H9 (cell line): ENCODE measurements around the gene INPP5B. TPM values are rescaled to one million over a fixed set of nuclear protein-coding genes. Genes with fewer than 3 reads are reported as not detected.

ENCODE experiments used
- DNase-seq: peaks from one replicate; pipeline ENCODE4 v3.0.0-alpha.2; 2017
- H2AFZ ChIP-seq: one replicate; pipeline ENCODE4 v1.6.1; 2013; ENCODE audit warnings: mild to moderate bottlenecking, low read length, control low read depth, moderate library complexity
- H2AK5ac ChIP-seq: 2 replicates; pipeline ENCODE4 v1.6.1; 2013; ENCODE audit warnings: low read length, control low read depth, mixed read lengths; ENCODE audit not compliant: insufficient read length
- H2BK120ac ChIP-seq: one replicate; pipeline ENCODE4 v1.6.1; 2013; ENCODE audit warnings: low read depth, mild to moderate bottlenecking, low read length, control low read depth, inconsistent platforms; ENCODE audit not compliant: poor library complexity, severe bottlenecking
- H2BK12ac ChIP-seq: 2 replicates; pipeline ENCODE4 v1.6.1; 2013; ENCODE audit warnings: low read length, control low read depth, mixed read lengths, low read depth; ENCODE audit not compliant: insufficient read length
- H2BK15ac ChIP-seq: 2 replicates; pipeline ENCODE4 v1.6.1; 2013; ENCODE audit warnings: low read depth, low read length, control low read depth
- H2BK20ac ChIP-seq: one replicate; pipeline ENCODE4 v1.6.1; 2013; ENCODE audit warnings: low read depth, mild to moderate bottlenecking, low read length, control low read depth, inconsistent platforms; ENCODE audit not compliant: poor library complexity, severe bottlenecking
- H2BK5ac ChIP-seq: 2 replicates; pipeline ENCODE4 v1.6.1; 2013; ENCODE audit warnings: low read length, control low read depth, mixed read lengths; ENCODE audit not compliant: insufficient read length
- H3K14ac ChIP-seq: 2 replicates; pipeline ENCODE4 v1.6.1; 2013; ENCODE audit warnings: low read length, control low read depth; ENCODE audit not compliant: insufficient read depth
- H3K18ac ChIP-seq: 2 replicates; pipeline ENCODE4 v1.6.1; 2013; ENCODE audit warnings: low read depth, mild to moderate bottlenecking, mixed read lengths, low read length, control low read depth; ENCODE audit not compliant: insufficient read length
- H3K23ac ChIP-seq: 2 replicates; pipeline ENCODE4 v1.6.1; 2013; ENCODE audit warnings: low read length, control low read depth, mixed read lengths, low read depth; ENCODE audit not compliant: insufficient read length
- H3K23me2 ChIP-seq: 2 replicates; pipeline ENCODE4 v1.6.1; 2013; ENCODE audit warnings: low read depth, mild to moderate bottlenecking, mixed read lengths, low read length, control low read depth; ENCODE audit not compliant: insufficient read length, poor library complexity, severe bottlenecking
- H3K27ac ChIP-seq: 2 replicates; pipeline ENCODE4 v1.5.1; 2013; ENCODE audit warnings: low read length, control low read depth, mixed read lengths, low read depth; ENCODE audit not compliant: insufficient read length
- H3K27me3 ChIP-seq: 2 replicates; pipeline ENCODE4 v1.6.1; 2013; ENCODE audit warnings: low read length, control low read depth, inconsistent platforms; ENCODE audit not compliant: insufficient read depth
- H3K4ac ChIP-seq: 2 replicates; pipeline ENCODE4 v1.6.1; 2013; ENCODE audit warnings: low read depth, mild to moderate bottlenecking, control low read depth, inconsistent platforms, low read length, moderate library complexity
- H3K4me1 ChIP-seq: 2 replicates; pipeline ENCODE4 v1.6.1; 2013; ENCODE audit warnings: low read length, control low read depth, inconsistent platforms; ENCODE audit not compliant: insufficient read depth
- H3K4me2 ChIP-seq: 2 replicates; pipeline ENCODE4 v1.6.1; 2013; ENCODE audit warnings: low read length, control low read depth, mixed read lengths; ENCODE audit not compliant: insufficient read length, insufficient read depth
- H3K56ac ChIP-seq: 2 replicates; pipeline ENCODE4 v1.6.1; 2013; ENCODE audit warnings: low read depth, mild to moderate bottlenecking, mixed read lengths, low read length, control low read depth; ENCODE audit not compliant: insufficient read length
- H3K79me1 ChIP-seq: 2 replicates; pipeline ENCODE4 v1.6.1; 2013; ENCODE audit warnings: low read depth, mild to moderate bottlenecking, moderate library complexity, low read length, control low read depth, inconsistent platforms; ENCODE audit not compliant: insufficient read depth, poor library complexity, severe bottlenecking
- H3K79me2 ChIP-seq: 2 replicates; pipeline ENCODE4 v1.6.1; 2013; ENCODE audit warnings: low read length, control low read depth, inconsistent platforms; ENCODE audit not compliant: insufficient read depth
- H3K9ac ChIP-seq: 2 replicates; pipeline ENCODE4 v1.6.1; 2013; ENCODE audit warnings: low read length, control low read depth, mixed read lengths; ENCODE audit not compliant: insufficient read length; ENCODE audit errors: extremely low read depth
- H3K9me3 ChIP-seq: one replicate; pipeline ENCODE4 v1.6.1; 2013; ENCODE audit warnings: low read depth, low read length, inconsistent platforms; ENCODE audit not compliant: control insufficient read depth
- H3T11ph ChIP-seq: one replicate; pipeline ENCODE4 v1.6.1; 2013; ENCODE audit warnings: mild to moderate bottlenecking, low read length, control low read depth, inconsistent platforms
- H4K20me1 ChIP-seq: one replicate; pipeline ENCODE4 v1.6.1; 2013; ENCODE audit not compliant: control insufficient read depth, insufficient read length, insufficient read depth
- H4K5ac ChIP-seq: 2 replicates; pipeline ENCODE4 v1.6.1; 2013; ENCODE audit warnings: low read depth, mild to moderate bottlenecking, mixed read lengths, low read length, control low read depth; ENCODE audit not compliant: insufficient read length
- H4K8ac ChIP-seq: replicated peaks from 2 replicates; pipeline ENCODE4 v1.6.1; 2013; ENCODE audit warnings: low read length, control low read depth, mixed read lengths, low read depth; ENCODE audit not compliant: insufficient read length
- H4K91ac ChIP-seq: 2 replicates; pipeline ENCODE4 v1.6.1; 2013; ENCODE audit warnings: low read depth, mild to moderate bottlenecking, moderate library complexity, mixed read lengths, low read length, control low read depth; ENCODE audit not compliant: insufficient read length
- H3K27ac Mint-ChIP-seq, 3 experiments: 2 replicates in 2 of 3; 3 replicates in 1 of 3; pipeline ENCODE4 v1.8.0; 2020 to 2021; ENCODE audit warnings: mixed read lengths in 3 of 3, mild to moderate bottlenecking in 1 of 3, moderate library complexity in 1 of 3
- H3K27me3 Mint-ChIP-seq: 2 replicates; pipeline ENCODE4 v1.8.0; 2021; ENCODE audit warnings: low read depth, mild to moderate bottlenecking, moderate library complexity, mixed read lengths
- H3K36me3 Mint-ChIP-seq, 3 experiments: 2 replicates in 2 of 3; 3 replicates in 1 of 3; pipeline ENCODE4 v1.8.0; 2020 to 2021; ENCODE audit warnings: low read depth in 3 of 3, mixed read lengths in 3 of 3; ENCODE audit not compliant: insufficient read depth in 1 of 3
- H3K4me1 Mint-ChIP-seq, 2 experiments: 2 replicates each; pipeline ENCODE4 v1.8.0; 2020; ENCODE audit warnings: mixed read lengths in 2 of 2
- H3K4me3 Mint-ChIP-seq, 2 experiments: 2 replicates in 1 of 2; 3 replicates in 1 of 2; pipeline ENCODE4 v1.8.0; 2020 to 2021; ENCODE audit warnings: mild to moderate bottlenecking in 2 of 2, mixed read lengths in 2 of 2, moderate library complexity in 1 of 2
- H3K9me3 Mint-ChIP-seq, 2 experiments: 2 replicates in 1 of 2; 3 replicates in 1 of 2; pipeline ENCODE4 v1.8.0; 2020; ENCODE audit warnings: mild to moderate bottlenecking in 2 of 2, mixed read lengths in 2 of 2, moderate library complexity in 1 of 2
- WGBS: extraction: QIAGEN DNeasy Blood & Tissue Kit; methylation state at CpG from one replicate; pipeline ENCODE4 v1.1.7; 2013; ENCODE audit warnings: missing lambda C conversion rate, low lambda C conversion rate, mixed read lengths; ENCODE audit not compliant: insufficient read length; ENCODE audit errors: extremely low coverage; 5-methylcytosine and 5-hydroxymethylcytosine counted together
- total RNA-seq: library from RNA; stranded (reverse); gene quantifications from 2 replicates; pipeline ENCODE4 v1.2.1, GENCODE V29; 2021
- TF ChIP-seq, protein P1 (sequence below): fragments of 200-600 bp; sonication (generic); conservative IDR thresholded peaks from 3 replicates; pipeline ENCODE4 v1.8.0; 2021; ENCODE audit warnings: antibody characterized with exemption, mild to moderate bottlenecking

The INPP5B gene
- total RNA-seq, 1 experiment from 2014 or later = 28.2 TPM

DNA sequence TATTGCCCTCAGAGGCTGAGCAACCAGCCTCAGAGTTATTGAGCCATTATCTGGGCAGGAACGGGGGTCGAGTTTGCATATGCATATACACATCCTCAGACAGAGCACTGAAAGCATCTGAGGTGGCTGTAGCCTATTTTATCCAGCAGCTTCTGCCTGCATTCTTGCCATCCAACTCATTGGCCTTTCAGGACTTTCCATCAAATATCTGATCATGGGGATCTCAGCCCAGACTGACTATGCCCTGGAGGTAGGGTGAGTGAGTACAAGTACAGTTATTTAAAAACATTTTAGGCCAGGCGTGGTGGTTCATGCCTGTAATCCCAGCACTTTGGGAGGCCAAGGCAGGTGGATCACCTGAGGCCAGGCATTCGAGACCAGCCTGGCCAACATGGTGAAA, 85.7 kb downstream of the INPP5B start:
- no peak for DNase-seq
- H3K9me3 Mint-ChIP-seq = no peaks in the 10 kb centered on the region
- H3K27ac ChIP-seq = no peak overlapping the region

More for the DNA sequence above, 85.7 kb downstream of the INPP5B start:
- Mint-ChIP-seq H3K4me1 (peaks cover 9 to 12% of the 10 kb centered on the region in 2 experiments), H3K27me3 (no peaks in the 10 kb centered on the region), H3K4me3 (no peak overlapping the region; a peak in 1 of 5 replicates), H3K27ac (no peak overlapping the region), H3K36me3 (peaks cover 0 to 30% (median 29%) of the 10 kb centered on the region in 3 experiments; a peak in 5 of 7 replicates)
- Histone ChIP-seq H3K56ac (no peak overlapping the region), H3K79me2 (peaks cover 2% of the 10 kb centered on the region; the same call in 1 of the 2 replicates), H3K23ac (no peak overlapping the region), H2AK5ac (no peak overlapping the region), H2BK15ac (no peak overlapping the region), H4K20me1 (no peaks in the 10 kb centered on the region), H3K27me3 (no peaks in the 10 kb centered on the region), H2AFZ (no peak overlapping the region), H2BK20ac (no peak overlapping the region), H2BK12ac (no peak overlapping the region), H3K9ac (no peak overlapping the region), H3K4me2 (no peak overlapping the region), H3K4ac (no peak overlapping the region), H3K23me2 (peaks cover 8% of the 10 kb centered on the region), H3T11ph (no peak overlapping the region), H3K79me1 (peaks cover 4% of the 10 kb centered on the region), H4K5ac (no peak overlapping the region), H3K18ac (no peak overlapping the region), H3K14ac (no peak overlapping the region), H4K8ac (no peak overlapping the region), H4K91ac (no peak overlapping the region), H3K4me1 (no peaks in the 10 kb centered on the region), H2BK5ac (no peak overlapping the region), H3K9me3 (no peaks in the 10 kb centered on the region), H2BK120ac (no peak overlapping the region)
- WGBS = no CpG with 5 or more reads among the region's 4 CpGs
- TF ChIP-seq, protein P1, sequence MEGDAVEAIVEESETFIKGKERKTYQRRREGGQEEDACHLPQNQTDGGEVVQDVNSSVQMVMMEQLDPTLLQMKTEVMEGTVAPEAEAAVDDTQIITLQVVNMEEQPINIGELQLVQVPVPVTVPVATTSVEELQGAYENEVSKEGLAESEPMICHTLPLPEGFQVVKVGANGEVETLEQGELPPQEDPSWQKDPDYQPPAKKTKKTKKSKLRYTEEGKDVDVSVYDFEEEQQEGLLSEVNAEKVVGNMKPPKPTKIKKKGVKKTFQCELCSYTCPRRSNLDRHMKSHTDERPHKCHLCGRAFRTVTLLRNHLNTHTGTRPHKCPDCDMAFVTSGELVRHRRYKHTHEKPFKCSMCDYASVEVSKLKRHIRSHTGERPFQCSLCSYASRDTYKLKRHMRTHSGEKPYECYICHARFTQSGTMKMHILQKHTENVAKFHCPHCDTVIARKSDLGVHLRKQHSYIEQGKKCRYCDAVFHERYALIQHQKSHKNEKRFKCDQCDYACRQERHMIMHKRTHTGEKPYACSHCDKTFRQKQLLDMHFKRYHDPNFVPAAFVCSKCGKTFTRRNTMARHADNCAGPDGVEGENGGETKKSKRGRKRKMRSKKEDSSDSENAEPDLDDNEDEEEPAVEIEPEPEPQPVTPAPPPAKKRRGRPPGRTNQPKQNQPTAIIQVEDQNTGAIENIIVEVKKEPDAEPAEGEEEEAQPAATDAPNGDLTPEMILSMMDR = no peak
